ENCODE measurements around the gene IFITM2.
A peak's percentile ranks its signal among the peaks of the same experiment; 100 is the strongest.
"Not testable (repeated sequence)": the region's sequence is repeated elsewhere in the genome, so short reads cannot be mapped to it uniquely, and the experiment has no call there.

IFITM2 gene

DNA sequence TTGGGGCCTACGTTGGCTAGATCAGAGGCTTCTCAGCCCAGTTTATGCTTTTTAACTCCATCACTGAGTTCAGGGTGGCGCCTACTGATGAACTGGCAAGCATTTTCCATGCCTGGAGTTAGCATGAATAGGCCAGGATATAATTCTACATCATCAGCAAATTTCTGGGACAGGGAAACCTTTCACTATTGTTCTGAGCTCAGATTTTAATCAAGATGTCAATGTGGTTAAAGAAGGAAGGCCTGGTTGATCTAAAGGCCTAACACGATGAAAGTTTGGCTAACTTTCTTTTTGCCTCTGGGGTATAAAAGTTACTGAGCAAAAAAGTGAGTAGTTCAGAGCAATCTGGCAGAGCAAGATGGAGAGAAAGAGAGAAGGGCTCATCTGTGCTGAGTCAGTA, 34.7 kb downstream of the IFITM2 start:
- DNase-seq (ENCODE audit: low read depth) = no peak

- no peak for DNase-seq (ENCODE audit: low read depth)
These were observed 37.4 kb downstream of the IFITM2 start for GRCh38 chr11:344836-345578.

DNA sequence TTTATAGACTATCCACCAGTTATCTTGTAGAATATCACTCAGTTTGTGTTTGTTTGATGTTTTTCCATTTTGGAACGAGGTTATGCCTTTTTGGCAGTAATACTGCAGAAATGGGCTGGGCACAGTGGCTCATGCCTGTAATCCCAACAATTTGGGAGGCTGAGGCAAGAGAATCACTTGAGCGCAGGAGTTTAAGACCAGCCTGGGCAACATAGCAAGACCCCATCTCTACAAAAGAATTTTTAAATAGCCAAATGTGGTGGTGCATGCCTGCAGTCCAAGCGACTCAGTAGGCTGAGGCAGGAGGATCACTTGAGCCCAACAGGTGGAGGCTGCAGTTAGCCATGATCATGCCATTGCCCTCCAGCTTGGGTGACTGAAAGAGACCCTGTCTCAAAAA, 38.9 kb downstream of the IFITM2 start:
- DNase-seq (ENCODE audit: low read depth) = no peak

GRCh38 chr11:349270-349954, 41.8 kb downstream of the IFITM2 start:
- DNase-seq (ENCODE audit: low read depth) = not testable (repeated sequence)

DNA sequence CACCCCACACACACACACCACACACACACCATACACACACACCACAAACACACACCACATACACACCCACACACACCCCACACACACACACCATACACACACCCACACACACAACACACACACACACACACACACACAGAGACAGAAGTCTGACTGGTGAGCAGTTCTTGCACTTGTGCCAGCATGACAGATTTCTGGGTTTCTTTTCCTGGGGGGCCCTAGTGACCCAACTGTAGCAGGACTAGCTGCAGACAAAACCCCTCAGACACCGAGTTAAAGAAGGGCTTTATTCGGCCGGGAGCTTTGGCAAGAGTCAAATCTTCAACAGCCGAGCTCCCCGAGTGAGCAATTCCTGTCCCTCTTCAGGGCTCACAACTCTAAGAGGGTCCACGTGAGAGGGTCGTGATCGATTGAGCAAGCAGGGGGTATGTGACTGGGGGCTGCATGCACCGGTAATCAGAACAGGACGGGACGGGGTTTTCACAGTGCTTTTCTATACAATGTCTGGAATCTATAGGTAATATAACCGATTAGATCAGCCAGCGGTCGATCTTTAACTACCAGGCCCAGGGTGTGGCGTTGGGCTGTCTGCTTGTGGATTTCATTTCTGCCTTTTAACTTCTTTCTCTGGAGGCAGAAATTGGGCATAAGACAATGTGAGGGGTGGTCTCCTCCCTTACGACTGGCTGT, 42.6 kb downstream of the IFITM2 start:
- not testable (repeated sequence) for DNase-seq (ENCODE audit: low read depth)

DNA sequence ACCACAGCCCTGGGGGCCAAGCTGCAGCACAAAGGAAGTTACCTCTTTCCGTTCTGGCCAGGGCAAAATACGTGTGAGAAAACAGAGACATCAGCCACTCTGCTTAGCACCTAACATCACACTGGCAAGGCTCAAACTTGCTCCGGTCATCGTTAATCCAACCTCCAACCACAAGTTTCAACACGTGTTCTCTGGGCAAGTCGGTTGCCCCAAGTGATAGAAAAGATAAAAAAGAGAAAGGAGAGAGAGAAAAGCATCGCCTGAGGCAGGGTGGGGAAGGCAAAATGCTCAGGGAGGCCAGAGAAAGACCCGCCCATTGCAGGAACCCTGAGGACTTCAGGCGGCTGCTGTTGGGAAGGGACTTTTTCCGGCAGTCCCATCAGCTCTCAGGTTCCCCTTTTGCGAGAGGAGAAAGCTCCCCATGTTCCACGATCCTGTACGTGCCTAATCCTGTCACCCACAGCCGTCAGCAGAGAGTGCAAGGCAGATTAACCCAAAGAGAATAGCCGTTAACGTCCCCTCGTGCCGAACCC, 43.2 kb downstream of the IFITM2 start:
- no peak for DNase-seq (ENCODE audit: low read depth)

DNA sequence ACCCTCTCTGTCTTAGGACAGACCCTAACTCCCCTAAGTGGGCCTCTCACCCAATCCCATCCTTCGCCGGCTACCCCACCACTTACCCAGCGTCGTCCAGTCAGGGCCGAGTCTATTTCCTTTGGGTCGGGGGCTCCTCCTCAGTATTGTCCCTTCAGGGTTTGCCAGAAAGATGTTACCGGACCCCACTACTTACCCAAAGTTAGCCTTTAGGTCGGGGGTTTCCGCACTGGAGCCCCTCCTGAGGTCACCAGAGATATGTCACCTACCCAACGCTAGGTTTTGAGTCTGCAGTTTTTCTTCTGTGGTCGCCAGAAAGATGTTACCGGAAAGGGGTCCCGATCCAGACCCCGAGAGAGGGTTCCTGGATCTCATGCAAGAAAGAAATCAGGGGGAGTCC, 43.8 kb downstream of the IFITM2 start:
- no peak for DNase-seq (ENCODE audit: low read depth)

DNA sequence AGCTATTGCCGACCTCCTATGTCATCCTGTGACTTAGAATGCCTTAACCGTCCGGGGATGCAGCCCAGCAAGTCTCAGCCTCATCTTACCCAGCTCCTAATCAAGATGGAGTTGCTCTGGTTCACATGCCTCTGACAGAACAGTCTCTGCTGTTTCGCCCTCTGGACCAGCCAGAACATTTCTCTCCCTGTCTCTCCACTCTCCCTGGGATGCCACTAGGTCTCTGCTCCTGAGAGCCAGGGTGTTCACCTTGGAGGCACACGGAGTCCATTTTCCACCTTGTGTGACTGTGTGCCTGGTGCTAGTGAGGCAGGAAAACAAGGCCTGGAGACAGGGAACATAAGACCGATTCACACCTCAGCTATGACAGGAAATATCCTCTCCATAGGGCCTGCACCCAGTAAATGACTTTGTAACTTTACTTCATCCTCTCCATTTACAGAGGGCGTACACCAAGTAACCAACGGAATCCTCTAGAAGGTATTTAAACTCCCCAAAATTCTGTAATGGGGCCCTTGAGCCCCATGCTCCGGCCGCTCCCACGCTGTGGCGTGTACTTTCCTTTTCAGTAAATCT, 44.9 kb downstream of the IFITM2 start:
- DNase-seq (ENCODE audit: low read depth) = no peak

- no peak for DNase-seq (ENCODE audit: low read depth)
These were observed 45.7 kb downstream of the IFITM2 start for GRCh38 chr11:353179-353873.

GRCh38 chr11:355581-356458, 48.2 kb downstream of the IFITM2 start:
- peak; percentile 76 for DNase-seq (ENCODE audit: low read depth)

GRCh38 chr11:356610-357009, 49.0 kb downstream of the IFITM2 start:
- DNase-seq (ENCODE audit: low read depth) = no peak

GRCh38 chr11:357582-357981, 50.0 kb downstream of the IFITM2 start:
- no peak for DNase-seq (ENCODE audit: low read depth)

- DNase-seq (ENCODE audit: low read depth) = no peak
These were observed 50.6 kb downstream of the IFITM2 start for GRCh38 chr11:358129-358800.
